Measurements from ENCODE around the gene C5orf46. TPM values are rescaled to one million over a fixed set of nuclear protein-coding genes. Genes with fewer than 3 reads are reported as not detected.
"Not testable (repeated sequence)": the region's sequence is repeated elsewhere in the genome, so short reads cannot be mapped to it uniquely, and the experiment has no call there.

C5orf46 gene
- polyA plus RNA-seq, 3 donors: not detected

DNA sequence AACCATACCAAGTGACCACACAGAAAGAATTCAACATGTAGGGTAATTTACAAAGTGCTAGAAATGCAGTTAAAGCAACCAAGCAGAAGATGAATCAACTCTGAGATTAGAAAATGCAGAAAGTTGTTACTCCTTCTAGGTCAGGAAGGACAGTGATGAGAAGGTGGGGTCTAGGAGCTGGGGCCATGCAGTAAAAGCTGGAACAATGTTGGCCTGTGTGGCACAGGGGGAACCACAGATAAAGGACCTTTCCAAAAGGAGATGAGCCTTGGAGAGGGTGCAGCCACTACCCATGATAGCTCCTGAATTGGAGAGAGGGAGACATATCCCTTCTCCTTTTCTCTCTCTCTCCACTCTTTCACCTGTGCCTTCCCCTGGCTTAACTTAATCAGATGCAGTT is 30.2 kb downstream of the C5orf46 start:
- Mint-ChIP-seq H3K4me1 (peaks cover 7% of the 10 kb centered on the region), H3K9me3 (peaks cover 0 to 8% (median 2%) of the 10 kb centered on the region in 7 donors), H3K27me3 (ENCODE audit: low read depth in 3 of 3) (peaks cover 0 to 1% (median 0%) of the 10 kb centered on the region in 3 donors), H3K36me3 (peaks cover 0 to 2% of the 10 kb centered on the region in 2 donors), H3K4me3 (no peak overlapping the region), H3K27ac (no peak overlapping the region)
- H3K4me3 ChIP-seq (replicated peaks in 1 of 3; ENCODE audit: low read depth in 2 of 3, low read length in 3 of 3): no peak overlapping the region
- H3K27me3 ChIP-seq (ENCODE audit: control insufficient read depth in 2 of 2, insufficient read depth in 2 of 2, low read length in 2 of 2): no peaks in the 10 kb centered on the region
- no peak overlapping the region for H2AFZ ChIP-seq (ENCODE audit: insufficient read depth, low read depth, low read length, poor library complexity, severe bottlenecking)
- no peaks in the 10 kb centered on the region for H3K9me3 ChIP-seq (replicated peaks in 1 of 2; ENCODE audit: control insufficient read depth in 1 of 2, insufficient read depth in 1 of 2, low read length in 2 of 2)
- no peak overlapping the region for H3K9ac ChIP-seq (ENCODE audit: insufficient read depth, low read length, poor library complexity, severe bottlenecking)
- H3K4me2 ChIP-seq (replicated peaks; ENCODE audit: extremely low read depth, low read length, poor library complexity, severe bottlenecking): no peak overlapping the region
- TF ChIP-seq, protein P1, sequence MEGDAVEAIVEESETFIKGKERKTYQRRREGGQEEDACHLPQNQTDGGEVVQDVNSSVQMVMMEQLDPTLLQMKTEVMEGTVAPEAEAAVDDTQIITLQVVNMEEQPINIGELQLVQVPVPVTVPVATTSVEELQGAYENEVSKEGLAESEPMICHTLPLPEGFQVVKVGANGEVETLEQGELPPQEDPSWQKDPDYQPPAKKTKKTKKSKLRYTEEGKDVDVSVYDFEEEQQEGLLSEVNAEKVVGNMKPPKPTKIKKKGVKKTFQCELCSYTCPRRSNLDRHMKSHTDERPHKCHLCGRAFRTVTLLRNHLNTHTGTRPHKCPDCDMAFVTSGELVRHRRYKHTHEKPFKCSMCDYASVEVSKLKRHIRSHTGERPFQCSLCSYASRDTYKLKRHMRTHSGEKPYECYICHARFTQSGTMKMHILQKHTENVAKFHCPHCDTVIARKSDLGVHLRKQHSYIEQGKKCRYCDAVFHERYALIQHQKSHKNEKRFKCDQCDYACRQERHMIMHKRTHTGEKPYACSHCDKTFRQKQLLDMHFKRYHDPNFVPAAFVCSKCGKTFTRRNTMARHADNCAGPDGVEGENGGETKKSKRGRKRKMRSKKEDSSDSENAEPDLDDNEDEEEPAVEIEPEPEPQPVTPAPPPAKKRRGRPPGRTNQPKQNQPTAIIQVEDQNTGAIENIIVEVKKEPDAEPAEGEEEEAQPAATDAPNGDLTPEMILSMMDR (IDR thresholded peaks at IDR 0.05): no peak
- H3K36me3 ChIP-seq (replicated peaks in 1 of 2; ENCODE audit: control insufficient read depth in 1 of 2, insufficient read depth in 2 of 2, low read length in 2 of 2): no peaks in the 10 kb centered on the region
- H3K27ac ChIP-seq (ENCODE audit: low read depth in 1 of 2, low read length in 2 of 2): no peak overlapping the region
- intact Hi-C loops (cut with micrococcal nuclease): no loop called here
- no peak for DNase-seq
- H3K4me1 ChIP-seq (ENCODE audit: control insufficient read depth in 1 of 2, insufficient read depth in 2 of 2, low read length in 2 of 2): no peaks in the 10 kb centered on the region
- H3K79me2 ChIP-seq (ENCODE audit: insufficient read depth, low read length): no peaks in the 10 kb centered on the region
- H4K20me1 ChIP-seq (ENCODE audit: insufficient read depth, low read length): no peaks in the 10 kb centered on the region

DNA sequence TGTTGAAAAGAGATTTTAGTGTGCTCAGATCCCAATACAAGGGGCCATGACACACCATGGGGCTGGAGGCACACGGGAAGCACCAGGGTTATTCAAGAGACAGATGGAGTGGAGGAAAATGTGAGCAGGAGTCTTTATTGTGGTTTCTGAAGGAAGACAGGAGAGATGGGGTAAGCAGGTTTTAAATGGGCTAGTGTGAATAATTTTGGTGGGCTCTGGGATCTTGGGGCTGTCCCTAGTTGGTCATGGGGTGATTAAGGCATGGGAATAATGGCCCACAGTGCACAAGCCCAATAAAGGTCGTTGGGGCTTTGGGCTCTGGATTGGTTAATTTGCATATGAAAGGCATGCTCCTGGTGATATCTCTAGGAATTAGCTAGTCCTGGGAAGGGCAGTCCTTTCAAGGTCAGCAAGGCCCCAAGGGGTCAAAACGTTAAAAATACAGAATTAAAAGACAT is 31.4 kb downstream of the C5orf46 start:
- peaks cover 16% of the 10 kb centered on the region for H3K4me1 Mint-ChIP-seq
- Histone ChIP-seq H3K9me3 (replicated peaks in 1 of 2; ENCODE audit: control insufficient read depth in 1 of 2, insufficient read depth in 1 of 2, low read length in 2 of 2) (no peaks in the 10 kb centered on the region), H3K27me3 (ENCODE audit: control insufficient read depth in 2 of 2, insufficient read depth in 2 of 2, low read length in 2 of 2) (no peaks in the 10 kb centered on the region), H3K4me2 (replicated peaks; ENCODE audit: extremely low read depth, low read length, poor library complexity, severe bottlenecking) (no peak overlapping the region), H3K9ac (ENCODE audit: insufficient read depth, low read length, poor library complexity, severe bottlenecking) (no peak overlapping the region), H3K4me1 (ENCODE audit: control insufficient read depth in 1 of 2, insufficient read depth in 2 of 2, low read length in 2 of 2) (no peaks in the 10 kb centered on the region), H3K79me2 (ENCODE audit: insufficient read depth, low read length) (no peaks in the 10 kb centered on the region), H3K36me3 (replicated peaks in 1 of 2; ENCODE audit: control insufficient read depth in 1 of 2, insufficient read depth in 2 of 2, low read length in 2 of 2) (no peaks in the 10 kb centered on the region), H2AFZ (ENCODE audit: insufficient read depth, low read depth, low read length, poor library complexity, severe bottlenecking) (no peak overlapping the region), H3K27ac (ENCODE audit: low read depth in 1 of 2, low read length in 2 of 2) (no peak overlapping the region), H4K20me1 (ENCODE audit: insufficient read depth, low read length) (no peaks in the 10 kb centered on the region), H3K4me3 (replicated peaks in 1 of 3; ENCODE audit: low read depth in 2 of 3, low read length in 3 of 3) (no peak overlapping the region)
- no peaks in the 10 kb centered on the region for H3K36me3 Mint-ChIP-seq
- H3K9me3 Mint-ChIP-seq: peaks cover 0 to 8% (median 2%) of the 10 kb centered on the region in 7 donors
- no peak overlapping the region for H3K27ac Mint-ChIP-seq
- no peak overlapping the region for H3K4me3 Mint-ChIP-seq
- DNase-seq: no peak
- peaks cover 0 to 2% (median 0%) of the 10 kb centered on the region in 3 donors for H3K27me3 Mint-ChIP-seq (ENCODE audit: low read depth in 3 of 3)
- TF ChIP-seq, protein P1 (IDR thresholded peaks at IDR 0.05): no peak
- WGBS (ENCODE audit: insufficient coverage): 69% methylated on average over 2 of the region's 3 CpGs
- intact Hi-C loops (cut with micrococcal nuclease): no loop called here

DNA sequence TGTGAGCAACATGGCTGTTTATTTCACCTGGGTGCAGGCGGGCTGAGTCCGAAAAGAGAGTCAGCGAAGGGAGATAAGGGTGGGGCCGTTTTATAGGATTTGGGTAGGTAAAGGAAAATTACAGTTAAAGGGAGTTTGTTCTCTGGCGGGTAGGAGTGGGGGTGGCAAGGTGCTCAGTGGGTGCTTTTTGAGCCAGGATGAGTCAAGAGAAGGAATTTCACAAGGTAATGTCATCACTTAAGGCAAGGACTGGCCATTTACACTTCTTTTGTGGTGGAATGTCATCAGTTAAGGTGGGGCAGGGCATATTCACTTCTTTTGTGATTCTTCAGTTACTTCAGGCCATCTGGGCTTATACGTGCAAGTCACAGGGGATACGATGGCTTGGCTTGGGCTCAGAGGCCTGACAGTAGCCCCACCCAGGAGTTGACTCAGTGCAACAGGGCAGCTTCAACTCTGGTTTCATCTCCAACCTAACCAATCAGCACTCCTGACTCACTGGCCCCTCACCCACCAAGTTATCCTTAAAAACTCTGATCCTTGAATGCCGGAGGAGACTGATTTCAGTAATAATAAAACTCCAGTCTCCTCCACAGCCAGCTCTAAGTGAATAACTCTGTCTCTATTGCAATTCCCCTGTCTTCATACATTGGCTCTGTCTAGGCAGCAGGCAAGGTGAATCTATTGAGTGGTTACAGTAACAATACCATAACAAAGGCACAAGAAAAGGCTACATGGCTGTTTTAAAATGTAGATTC is 32.0 kb downstream of the C5orf46 start:
- peak overlapping the region in 1 of 7 donors; percentile 12 for H3K27ac Mint-ChIP-seq
- not testable (repeated sequence) for H3K27ac ChIP-seq (ENCODE audit: low read depth in 1 of 2, low read length in 2 of 2)

More for the DNA sequence above, 32.0 kb downstream of the C5orf46 start:
- H3K9ac ChIP-seq (ENCODE audit: insufficient read depth, low read length, poor library complexity, severe bottlenecking); H3K79me2 ChIP-seq (ENCODE audit: insufficient read depth, low read length); H3K4me1 ChIP-seq (ENCODE audit: control insufficient read depth in 1 of 2, insufficient read depth in 2 of 2, low read length in 2 of 2); H2AFZ ChIP-seq (ENCODE audit: insufficient read depth, low read depth, low read length, poor library complexity, severe bottlenecking); H3K36me3 ChIP-seq (replicated peaks in 1 of 2; ENCODE audit: control insufficient read depth in 1 of 2, insufficient read depth in 2 of 2, low read length in 2 of 2); H4K20me1 ChIP-seq (ENCODE audit: insufficient read depth, low read length); DNase-seq; H3K4me3 ChIP-seq (replicated peaks in 1 of 3; ENCODE audit: low read depth in 2 of 3, low read length in 3 of 3); H3K4me3 Mint-ChIP-seq; H3K36me3 Mint-ChIP-seq; H3K9me3 Mint-ChIP-seq; H3K27me3 ChIP-seq (ENCODE audit: control insufficient read depth in 2 of 2, insufficient read depth in 2 of 2, low read length in 2 of 2); H3K9me3 ChIP-seq (replicated peaks in 1 of 2; ENCODE audit: control insufficient read depth in 1 of 2, insufficient read depth in 1 of 2, low read length in 2 of 2); H3K27me3 Mint-ChIP-seq (ENCODE audit: low read depth in 3 of 3); intact Hi-C loops (cut with micrococcal nuclease); H3K4me2 ChIP-seq (replicated peaks; ENCODE audit: extremely low read depth, low read length, poor library complexity, severe bottlenecking): not testable (repeated sequence)
- H3K4me1 Mint-ChIP-seq: peaks cover 22% of the 10 kb centered on the region
- WGBS (ENCODE audit: insufficient coverage): 92% methylated on average over 4 of the region's 8 CpGs
